HG02970 (cell line): Measurements from ENCODE around the gene LRP11.
"Not testable (repeated sequence)": the region's sequence is repeated elsewhere in the genome, so short reads cannot be mapped to it uniquely, and the experiment has no call there.

Source experiments
- ATAC-seq: cut with Tn5 transposase; IDR thresholded peaks from one replicate; pipeline ENCODE4 v1.9.1; 2021; ENCODE audit warnings: mild to moderate bottlenecking, moderate library complexity, moderate number of reproducible peaks; ENCODE audit not compliant: unreplicated experiment, low FRiP score

Gene LRP11

DNA sequence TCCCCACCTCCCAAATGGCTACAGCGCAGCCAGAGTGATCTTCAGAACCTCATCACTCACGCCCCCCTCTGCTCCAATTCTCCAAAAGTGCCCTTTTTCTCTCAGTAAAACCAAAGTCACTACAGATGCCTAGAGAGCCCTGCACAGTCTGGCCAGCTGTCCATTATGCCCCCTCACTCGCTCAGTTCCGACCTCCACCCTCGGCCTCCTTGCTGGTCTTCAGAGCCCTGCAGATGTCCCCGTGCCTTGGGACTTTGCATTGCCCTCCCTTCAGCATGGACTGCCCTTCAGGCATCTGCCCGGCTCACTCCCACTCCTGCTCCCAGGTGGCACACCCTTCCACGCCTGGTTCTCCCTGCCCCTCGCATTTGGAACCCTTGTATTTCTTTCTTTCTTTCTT is 34.8 kb upstream of the LRP11 start:
- no peak for ATAC-seq

DNA sequence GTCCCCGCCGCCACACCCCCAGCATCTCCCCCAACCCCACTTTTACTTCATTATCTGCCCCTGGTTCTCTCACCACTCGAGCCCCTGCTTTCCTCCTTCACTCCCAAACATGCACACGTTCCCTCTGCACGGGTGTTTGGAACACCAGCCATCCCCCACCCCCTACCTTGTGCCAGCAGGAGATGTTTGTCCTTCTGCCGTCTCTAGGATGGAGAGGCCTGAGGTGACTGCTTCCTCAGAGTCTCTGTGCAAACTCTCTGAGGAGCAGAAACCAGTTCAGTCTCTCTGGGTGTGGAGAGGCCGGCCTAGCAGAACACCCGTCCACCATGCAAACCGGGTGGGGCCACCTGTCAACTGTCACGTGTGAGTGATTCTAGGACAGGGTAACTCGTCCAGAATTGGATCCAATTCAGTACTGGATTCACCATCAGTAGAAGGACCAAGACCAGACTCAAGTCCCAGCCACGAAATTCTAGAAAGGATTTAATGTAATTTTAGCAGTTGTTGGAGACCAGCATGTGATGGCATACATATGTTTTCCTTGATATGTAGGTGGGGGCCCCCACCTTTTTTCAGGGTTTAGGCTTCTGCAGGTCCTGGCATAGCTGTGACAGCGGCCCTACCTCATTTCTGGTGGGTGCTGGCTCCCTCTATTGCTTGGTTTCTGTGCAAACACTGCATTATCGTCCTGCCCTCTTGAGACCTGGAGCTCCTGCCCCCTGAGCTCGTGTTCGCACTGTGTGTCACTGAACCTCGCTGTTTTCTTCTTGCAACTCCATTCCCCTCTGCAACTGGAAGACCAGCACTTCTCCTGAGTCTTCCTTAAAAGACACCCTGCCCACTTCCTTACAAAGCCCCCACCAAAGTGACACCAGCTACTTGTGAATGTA is 33.9 kb upstream of the LRP11 start, which contains the start of gene RAET1E:
Gene RAET1E (minus strand): TSS at position 259 of the 890 bp plus-strand sequence. CDS start 7,212 bp downstream, outside the sequence.
- ATAC-seq = no peak

DNA sequence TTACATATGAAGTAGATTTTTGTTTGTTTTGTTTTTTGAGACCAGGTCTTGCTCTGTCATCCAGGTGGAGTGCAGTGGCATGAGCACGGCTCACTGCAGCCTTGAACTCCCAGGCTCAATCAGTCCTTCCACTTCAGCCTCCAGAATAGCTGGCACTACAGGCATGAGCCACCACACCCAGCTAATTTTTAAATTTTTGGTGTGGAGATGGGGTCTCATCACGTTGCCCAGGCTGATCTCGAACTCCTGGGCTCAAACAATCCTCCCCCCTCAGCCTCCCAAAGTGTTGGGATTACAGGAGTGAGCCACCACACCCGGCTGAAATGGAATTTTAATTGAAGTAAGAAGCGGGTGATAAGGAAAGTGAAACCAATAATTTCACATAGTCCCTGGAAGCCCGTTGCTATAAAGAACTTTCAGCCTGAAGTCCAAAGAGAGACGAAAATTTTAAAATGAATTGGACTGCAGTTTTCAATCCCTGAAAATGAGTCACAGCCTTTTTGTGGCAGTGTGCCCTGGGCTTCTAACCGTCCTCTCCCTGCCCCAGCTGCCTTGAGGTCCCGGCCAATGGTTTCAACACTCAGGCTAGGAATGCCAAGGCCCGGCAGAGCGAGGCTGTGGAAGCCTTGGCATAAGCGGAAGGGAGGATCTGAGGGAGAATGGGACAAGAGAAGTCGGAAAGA is 33.0 kb upstream of the LRP11 start:
- no peak for ATAC-seq

DNA sequence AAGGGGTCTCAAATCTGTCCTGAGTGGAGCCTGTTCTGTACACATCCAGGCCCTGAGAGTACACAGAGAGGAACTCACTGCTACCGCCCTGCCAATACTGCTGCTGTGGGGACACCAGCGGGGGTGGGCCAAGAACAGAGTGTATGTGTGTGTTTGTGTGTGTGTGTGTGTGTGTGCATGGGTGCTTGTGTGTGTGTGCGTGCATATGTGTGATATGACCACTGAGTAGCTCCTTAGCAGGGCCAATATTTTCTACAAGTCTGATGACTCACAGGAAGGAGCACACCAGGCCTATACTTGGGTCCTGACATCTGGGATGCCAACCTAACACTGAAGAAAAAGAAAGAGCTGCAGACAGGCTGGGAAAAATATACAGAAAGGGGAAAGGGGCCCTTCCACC is 32.3 kb upstream of the LRP11 start:
- ATAC-seq = no peak

DNA sequence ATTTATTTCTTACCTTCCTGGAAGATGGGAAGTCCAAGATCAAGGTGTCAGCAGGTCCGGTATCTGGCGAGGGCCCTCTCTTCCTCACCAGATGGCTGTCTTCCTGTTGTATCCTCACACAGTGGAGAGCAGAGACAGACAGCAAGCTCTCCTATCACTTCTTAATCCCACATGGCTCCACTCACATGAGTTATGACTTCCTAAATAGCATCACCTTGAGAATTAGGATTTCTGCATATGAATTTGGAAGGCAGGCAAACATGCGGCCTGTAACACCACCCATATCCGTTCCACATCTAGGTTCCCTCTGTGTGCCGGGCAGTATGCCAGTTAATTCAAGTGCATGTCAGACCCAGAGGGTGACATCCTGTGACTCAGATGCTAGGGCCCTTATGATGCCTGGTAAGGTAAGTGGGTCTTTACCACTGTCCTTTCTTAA is 31.7 kb upstream of the LRP11 start:
- ATAC-seq = no peak

DNA sequence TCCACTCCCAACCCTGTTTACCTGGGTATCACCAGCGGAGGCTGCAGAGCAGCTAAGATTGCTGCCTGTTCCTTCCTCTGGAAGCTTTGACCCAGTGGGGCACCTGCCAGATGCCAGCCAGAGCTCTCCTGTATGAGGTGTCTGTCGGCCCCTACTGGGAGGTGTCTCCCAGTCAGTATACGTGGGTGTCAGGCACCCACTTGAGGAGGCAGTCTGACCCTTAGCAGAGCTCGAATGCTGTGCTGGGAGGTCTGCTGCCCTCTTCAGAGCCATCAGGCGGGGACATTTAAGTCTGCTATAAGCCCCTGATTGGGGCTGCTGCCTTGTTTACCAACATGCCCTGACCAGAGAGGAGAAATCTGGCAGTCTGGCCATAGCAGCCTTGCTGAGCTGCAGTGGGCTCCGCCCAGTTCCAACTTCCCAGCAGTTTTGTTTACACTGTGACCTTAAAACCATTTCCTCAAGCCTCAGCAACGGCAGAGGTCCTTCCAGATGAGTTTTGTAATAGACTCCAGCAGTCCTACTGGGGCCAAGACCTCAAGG is 31.0 kb upstream of the LRP11 start:
- ATAC-seq = no peak

DNA sequence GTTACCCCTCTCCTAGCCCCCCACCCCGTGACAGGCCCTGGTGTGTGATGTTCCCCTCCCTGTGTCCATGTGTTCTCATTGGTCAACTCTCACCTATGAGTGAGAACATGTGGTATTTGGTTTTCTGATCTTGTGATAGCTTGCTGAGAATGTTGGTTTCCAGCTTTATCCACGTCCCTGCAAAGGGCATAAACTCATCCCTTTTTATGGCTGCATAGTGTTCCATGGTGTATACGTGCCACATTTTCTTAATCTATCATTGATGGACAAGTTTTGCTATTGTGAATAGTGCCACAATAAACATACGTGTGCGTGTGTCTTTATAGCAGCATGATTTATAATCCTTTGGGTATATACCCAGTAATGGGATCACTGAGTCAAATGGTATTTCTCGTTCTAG is 27.7 kb upstream of the LRP11 start:
- ATAC-seq = not testable (repeated sequence)

DNA sequence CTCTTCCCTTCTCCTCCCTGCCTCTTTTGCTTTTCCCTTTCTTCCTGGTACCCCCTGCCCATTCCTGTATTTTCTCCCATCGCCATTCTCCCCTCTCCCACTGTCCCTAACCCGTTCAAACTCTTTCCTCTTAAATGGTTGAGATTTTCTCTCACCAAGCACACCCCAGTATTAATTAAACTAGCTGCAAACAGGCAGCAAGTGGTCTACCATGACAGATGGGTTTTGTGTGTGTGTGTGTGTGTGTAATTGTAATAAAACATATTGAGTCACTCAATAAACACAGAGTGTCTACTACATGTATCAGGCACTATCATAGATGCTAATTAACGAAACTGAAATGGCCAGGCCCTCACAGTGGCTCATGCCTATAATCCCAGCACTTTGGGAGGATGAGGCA is 27.1 kb upstream of the LRP11 start:
- ATAC-seq = no peak

DNA sequence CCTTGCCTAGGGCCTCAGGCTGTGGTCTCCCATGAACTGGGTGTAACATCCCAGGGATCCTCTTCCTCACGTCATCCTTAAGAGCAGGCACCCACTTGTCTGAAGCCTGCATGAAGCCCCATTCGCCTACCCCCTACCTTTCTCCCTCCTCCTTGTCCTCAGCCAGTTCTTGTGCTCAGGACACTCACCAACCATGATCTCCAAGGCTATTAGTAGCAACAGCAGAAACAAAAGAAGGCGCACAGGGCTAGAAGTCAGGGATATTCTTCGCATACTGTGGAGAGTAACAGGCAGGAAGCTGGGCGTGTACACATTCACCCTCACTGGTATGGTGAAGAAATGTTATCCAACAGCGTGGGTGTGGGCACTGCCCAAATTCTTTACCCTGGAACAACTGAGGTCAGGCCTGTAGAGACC is 26.5 kb upstream of the LRP11 start:
- ATAC-seq = no peak

DNA sequence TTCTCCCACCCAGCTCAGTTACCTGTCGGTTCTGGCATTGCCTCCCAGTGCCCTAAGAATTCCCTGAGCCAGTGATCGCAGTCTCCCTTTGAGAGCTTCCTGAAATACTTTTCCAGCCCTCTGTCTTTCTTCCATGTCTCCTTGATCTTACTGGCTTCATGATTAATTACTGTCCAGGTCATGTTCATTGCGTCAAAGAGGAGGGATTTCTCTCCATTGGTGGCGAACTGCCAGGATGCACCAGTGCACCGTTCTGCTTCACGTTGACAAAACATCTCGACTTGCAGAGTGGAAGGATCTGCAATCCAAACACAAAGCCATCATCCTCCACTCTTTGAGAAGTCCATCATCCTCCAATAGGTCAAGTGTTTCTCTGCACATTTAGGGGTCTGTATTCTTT is 25.2 kb upstream of the LRP11 start:
- ATAC-seq = no peak

DNA sequence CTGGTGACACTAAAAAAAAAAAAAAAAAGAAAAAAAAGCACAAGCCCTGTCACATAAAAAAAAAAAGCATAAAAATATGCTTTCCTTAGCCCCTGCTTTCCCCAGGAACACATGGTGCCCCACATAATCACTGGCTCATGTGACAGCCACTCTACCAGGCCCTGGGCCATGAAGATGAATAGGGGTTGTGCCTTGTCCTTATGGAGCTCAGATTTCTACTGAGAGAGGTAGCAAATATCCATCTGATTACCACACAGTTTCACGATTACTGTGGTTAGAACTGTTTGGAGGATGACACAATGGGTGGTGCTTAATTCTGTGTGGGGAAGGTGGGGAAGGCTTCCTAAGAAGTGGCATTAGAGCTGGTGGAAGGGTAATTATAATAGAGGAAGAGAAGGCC is 24.5 kb upstream of the LRP11 start:
- ATAC-seq = no peak

DNA sequence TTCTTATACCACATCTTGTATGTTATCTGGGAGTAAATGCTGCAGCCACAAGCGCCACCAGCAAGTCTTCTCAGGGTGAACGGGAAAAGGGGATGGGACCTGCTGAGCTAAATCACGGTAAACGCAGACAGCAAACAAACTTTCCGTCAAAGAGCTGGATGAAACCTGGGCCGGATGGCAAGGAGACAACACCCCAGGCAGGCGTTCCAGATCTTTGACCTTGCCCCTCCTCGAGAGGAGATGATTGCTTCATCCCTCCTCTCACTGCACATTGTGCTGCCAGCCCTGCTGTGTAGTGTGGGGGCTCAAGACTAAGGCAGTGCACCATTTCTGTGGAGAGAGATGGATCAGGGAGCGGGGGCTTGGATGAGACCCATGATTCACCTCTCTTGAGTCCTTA is 23.9 kb upstream of the LRP11 start:
- no peak for ATAC-seq

DNA sequence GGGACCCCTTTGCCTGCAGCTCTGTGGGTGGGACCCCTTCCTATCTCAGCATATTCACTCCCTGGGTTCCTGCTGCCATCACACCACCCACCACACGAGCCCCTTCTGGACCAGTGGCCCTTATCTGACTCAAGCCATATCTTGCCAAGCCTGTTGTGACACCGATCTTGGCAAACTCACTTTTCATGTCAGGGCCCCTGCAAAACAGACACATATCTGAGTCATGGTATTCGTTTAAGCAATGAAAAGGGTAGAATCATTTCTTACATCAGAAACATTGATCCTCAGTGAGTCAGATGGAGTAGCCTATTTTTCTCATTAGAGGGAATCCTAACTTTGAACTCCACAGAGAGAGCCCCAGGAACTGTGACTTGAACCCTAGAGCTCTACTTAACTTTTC is 23.2 kb upstream of the LRP11 start:
- ATAC-seq = no peak

DNA sequence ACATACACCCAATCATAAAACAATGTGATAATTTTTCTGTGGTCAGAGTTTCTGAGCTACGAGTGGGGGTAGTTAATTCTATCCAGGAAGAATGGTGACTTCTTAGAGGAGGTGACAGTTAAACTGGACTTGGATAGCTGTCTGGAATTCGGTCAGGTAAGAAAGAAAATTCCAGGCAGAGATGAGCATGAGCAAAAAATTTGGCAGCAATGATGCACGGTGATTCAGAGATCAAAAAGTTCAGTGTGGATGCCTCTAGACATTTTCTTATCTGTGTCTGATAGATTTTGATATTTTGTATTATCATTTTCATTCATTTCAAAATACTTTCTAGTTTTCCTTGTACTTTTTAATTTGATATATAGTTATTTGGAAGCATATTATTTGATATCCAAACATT is 21.7 kb upstream of the LRP11 start:
- ATAC-seq = no peak

DNA sequence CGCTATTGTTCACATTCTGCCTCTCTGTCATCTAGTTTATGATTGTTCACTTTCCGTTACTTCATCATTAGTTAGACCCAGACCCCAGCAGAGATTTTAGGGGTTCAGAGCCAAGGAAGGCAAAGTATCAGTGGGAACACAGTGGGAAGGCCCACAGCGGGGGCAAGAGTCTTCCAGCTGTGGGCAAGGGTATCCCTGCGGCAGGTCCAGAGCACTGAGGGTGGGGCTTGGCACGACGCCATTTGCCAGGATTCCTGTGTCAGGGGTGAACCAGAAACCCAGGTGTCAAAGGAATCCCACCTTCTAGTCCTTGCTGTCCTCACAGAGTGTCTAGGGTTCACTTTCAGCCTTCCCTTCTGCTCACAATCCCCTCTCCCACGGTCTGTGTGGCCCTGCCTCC is 20.5 kb upstream of the LRP11 start:
- ATAC-seq = no peak

DNA sequence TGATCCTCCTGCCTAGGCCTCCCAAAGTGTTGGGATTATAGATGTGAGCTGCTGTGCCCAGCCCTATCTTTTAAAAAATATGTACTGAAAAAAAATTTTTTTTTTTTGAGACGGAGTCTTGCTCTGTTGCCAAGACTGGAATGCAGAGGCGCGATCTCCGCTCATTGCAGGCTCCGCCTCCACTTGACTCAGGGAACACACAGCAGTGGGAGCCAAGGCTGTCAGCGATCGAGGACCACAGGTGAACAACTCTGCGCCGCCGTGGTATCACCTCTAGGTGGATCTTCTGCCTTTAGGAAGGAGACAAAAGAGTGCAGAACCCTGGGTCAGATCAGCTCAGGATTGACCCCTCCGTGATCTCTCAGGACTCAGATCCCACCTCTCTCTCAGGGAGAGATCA is 20.1 kb upstream of the LRP11 start:
- ATAC-seq = no peak

DNA sequence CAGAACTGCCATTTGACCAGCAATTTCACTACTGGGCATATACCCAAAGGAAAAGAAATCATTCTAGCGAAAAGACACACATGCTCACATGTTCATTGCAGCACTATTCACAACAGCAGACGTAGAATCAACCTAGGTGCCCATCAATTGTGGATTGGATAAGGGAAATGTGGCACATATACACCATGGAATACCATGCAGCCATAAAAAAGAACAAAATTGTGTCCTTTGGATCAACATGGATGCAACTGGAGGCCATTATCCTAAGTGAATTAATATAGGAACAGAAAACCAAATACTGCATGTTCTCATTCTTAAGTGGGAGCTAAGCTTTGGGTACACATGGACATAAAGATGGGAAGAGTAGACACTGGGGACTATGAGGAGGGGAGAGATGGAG is 17.7 kb upstream of the LRP11 start:
- no peak for ATAC-seq

DNA sequence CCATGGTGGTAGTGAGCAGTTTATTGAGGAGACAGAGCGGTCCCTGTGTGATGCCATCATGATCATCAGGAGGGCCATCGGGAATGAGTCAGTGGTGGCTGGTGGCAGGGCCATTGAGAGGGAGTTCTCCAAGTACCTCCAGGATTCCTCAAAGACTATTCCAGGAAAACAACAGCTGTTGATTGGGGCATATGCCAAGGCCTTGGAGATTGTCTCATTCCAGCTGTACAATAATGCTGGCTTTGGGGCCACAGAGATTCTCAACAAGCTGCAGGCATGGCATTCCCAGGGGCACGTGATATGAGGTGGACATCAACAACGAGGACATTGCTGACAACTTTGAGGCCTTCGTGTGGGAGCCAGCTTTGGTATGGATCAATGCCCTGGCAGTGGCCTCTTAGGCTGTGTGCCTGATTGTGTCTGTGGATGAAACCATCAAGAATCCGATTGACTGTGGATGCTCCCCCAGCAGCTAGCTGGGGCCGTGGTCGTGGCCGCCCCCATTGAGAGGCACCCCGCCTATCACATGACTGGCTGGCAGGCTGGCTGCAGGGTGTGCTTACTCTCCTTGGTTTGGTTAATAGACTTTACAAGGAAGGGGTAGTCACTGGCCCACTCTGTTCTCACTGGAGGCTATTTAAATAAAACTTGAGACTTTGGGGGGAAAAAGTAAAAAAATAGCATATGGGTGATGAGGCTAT is 17.1 kb upstream of the LRP11 start:
- ATAC-seq = no peak

DNA sequence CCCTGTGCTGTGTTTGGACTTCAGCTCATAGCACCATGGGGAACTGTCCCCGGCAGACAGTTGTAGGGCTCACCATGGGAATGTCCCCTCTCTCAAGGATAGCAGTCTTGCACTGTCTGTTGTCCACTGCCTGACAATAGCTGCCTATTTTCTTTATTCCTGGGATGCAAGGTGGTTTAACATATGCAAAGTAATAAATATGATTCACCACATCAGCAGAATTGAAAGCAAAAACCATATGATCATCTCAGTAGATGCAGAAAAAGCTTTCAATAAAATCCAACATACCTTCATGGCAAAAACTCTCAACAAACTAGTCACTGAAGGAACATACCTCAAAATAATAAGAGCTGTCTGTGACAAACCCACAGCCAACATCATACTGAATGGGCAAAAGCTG is 13.5 kb upstream of the LRP11 start:
- ATAC-seq = no peak

DNA sequence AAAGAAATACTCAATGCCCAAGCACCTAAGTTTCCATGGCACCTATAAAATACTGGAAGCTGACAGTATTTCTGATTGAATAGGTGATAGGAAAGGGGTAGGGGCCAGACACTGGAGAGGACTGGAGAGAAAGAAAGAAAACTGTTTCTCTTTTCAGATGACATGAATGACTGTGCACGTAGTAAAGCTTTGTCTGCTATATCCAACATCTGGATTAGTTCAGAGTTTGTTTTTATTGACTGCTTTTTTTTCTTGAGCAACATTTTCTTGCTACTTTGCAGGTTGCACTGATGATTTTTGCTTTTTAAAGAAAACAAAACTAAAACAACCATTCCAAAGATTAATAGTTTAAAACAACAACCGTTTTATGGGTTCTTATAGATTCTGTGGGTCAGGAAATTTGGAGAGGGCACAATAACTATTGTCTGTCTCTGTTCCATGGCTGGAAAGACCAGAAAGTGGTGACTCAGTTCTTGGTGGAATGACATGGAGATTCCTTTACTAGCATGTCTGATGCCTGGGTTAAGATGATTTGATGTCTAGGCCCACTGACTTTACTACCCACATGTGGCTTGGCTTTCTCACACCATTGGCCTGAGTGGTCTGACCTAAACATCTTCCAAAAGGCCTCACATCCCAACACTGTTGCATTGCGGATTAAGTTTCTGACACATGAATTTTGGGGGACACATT is 12.2 kb upstream of the LRP11 start:
- no peak for ATAC-seq
